Naive B cell (primary cell): ENCODE results near the gene ANKMY1. TPM values are rescaled to one million over a fixed set of nuclear protein-coding genes. Genes with fewer than 3 reads are reported as not detected.

ENCODE experiments used
- ATAC-seq, 2 donors: fragments of 150-1000 bp; cut with Tn5 transposase; 2 replicates each; pipeline ENCODE4 v1.10.0; 2021; ENCODE audit warnings: low read depth in 2 of 2, mild to moderate bottlenecking in 2 of 2, moderate library complexity in 2 of 2
- DNase-seq: peaks from one replicate; pipeline ENCODE4 v3.0.0; 2022
- H3K27ac Mint-ChIP-seq, 6 donors: one replicate each; pipeline ENCODE4 v1.8.0; 2020 to 2022; ENCODE audit warnings: mild to moderate bottlenecking in 6 of 6, mixed read lengths in 6 of 6, moderate library complexity in 5 of 6, inconsistent platforms in 2 of 6
- H3K27me3 Mint-ChIP-seq, 3 donors: one replicate each; pipeline ENCODE4 v1.8.0; 2021 to 2022; ENCODE audit warnings: mixed read lengths in 3 of 3, mild to moderate bottlenecking in 1 of 3
- H3K36me3 Mint-ChIP-seq, 2 donors: one replicate each; pipeline ENCODE4 v1.8.0; 2020 to 2022; ENCODE audit warnings: mixed read lengths in 2 of 2, inconsistent platforms in 1 of 2, mild to moderate bottlenecking in 1 of 2
- H3K4me1 Mint-ChIP-seq, 3 donors: one replicate each; pipeline ENCODE4 v1.8.0; 2020 to 2022; ENCODE audit warnings: mixed read lengths in 3 of 3, inconsistent platforms in 1 of 3, mild to moderate bottlenecking in 1 of 3, moderate library complexity in 1 of 3
- H3K4me3 Mint-ChIP-seq, 8 donors: one replicate each; pipeline ENCODE4 v1.8.0; 2020 to 2022; ENCODE audit warnings: mild to moderate bottlenecking in 8 of 8, mixed read lengths in 8 of 8, moderate library complexity in 8 of 8, inconsistent platforms in 2 of 8
- H3K9me3 Mint-ChIP-seq, 7 donors: one replicate each; pipeline ENCODE4 v1.8.0; 2020 to 2022; ENCODE audit warnings: mixed read lengths in 7 of 7, mild to moderate bottlenecking in 5 of 7, inconsistent platforms in 2 of 7, moderate library complexity in 1 of 7
- polyA plus RNA-seq, 6 donors: library from polyadenylated mRNA; unstranded; fragments of 300-500 nt; fragmentation: Illumina TruSeq; gene quantifications; one replicate each; pipeline ENCODE4 v1.2.3, GENCODE V29; 2021; ENCODE audit warnings: low read depth in 6 of 6

Gene ANKMY1
- polyA plus RNA-seq, 6 donors from 2014 or later: 5.8 to 21.1 (median 8.9) TPM

DNA sequence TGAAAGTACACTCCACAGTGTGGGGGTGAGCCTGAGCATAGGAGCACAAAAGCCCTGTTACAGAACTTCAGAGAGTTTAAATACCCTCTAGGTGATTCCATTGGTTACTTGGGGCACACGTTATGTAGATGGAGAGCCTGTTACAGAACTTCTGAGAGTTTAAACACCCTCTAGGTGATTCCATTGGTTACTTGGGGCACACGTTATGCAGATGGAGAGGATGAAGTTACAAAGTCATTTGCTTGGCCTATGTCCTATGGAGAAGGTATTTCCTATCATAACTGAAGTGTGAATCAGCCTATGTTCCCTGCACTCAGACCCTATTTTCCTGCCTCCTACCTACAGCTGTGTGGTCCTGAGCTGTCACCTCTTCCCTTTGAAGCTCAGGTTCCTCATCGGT lies 25.0 kb upstream of the ANKMY1 start:
- DNase-seq: no peak
- Mint-ChIP-seq H3K4me3 (peak overlapping the region in 2 of 8 donors; percentile 65 to 78), H3K27me3 (no peaks in the 10 kb centered on the region), H3K9me3 (peaks cover 0 to 5% (median 0%) of the 10 kb centered on the region in 7 donors), H3K36me3 (peaks cover 0 to 18% of the 10 kb centered on the region in 2 donors), H3K27ac (peak overlapping the region in 1 of 6 donors; percentile 80), H3K4me1 (peaks cover 58 to 69% (median 68%) of the 10 kb centered on the region in 3 donors)
- ATAC-seq: no peak

DNA sequence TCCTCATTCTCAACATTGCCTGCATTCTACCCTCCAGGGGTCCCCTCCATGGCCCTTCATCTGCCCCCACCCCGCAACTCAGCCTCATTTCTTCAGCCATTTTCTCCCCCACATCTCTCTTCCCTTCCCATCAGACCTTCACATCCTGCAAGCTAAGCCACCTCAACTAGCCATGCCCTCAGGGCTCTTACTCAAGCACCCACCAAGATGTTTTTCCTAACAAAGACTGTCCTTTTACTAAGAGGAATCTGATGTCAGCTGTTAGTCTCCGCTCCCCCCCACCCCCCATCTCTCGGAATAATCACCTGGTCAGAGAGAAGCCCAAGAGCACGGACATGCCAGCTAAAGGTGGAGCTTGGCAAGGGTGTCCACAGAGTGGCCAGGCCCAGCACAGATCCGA lies 24.0 kb upstream of the ANKMY1 start:
- peaks cover 0 to 5% (median 0%) of the 10 kb centered on the region in 7 donors for H3K9me3 Mint-ChIP-seq
- no peak for ATAC-seq
- DNase-seq: no peak
- peaks cover 54 to 62% (median 60%) of the 10 kb centered on the region in 3 donors for H3K4me1 Mint-ChIP-seq
- peak overlapping the region in 1 of 6 donors; percentile 44 for H3K27ac Mint-ChIP-seq
- peaks cover 0 to 18% of the 10 kb centered on the region in 2 donors for H3K36me3 Mint-ChIP-seq
- peak overlapping the region in 1 of 8 donors; percentile 18 for H3K4me3 Mint-ChIP-seq
- no peaks in the 10 kb centered on the region for H3K27me3 Mint-ChIP-seq

DNA sequence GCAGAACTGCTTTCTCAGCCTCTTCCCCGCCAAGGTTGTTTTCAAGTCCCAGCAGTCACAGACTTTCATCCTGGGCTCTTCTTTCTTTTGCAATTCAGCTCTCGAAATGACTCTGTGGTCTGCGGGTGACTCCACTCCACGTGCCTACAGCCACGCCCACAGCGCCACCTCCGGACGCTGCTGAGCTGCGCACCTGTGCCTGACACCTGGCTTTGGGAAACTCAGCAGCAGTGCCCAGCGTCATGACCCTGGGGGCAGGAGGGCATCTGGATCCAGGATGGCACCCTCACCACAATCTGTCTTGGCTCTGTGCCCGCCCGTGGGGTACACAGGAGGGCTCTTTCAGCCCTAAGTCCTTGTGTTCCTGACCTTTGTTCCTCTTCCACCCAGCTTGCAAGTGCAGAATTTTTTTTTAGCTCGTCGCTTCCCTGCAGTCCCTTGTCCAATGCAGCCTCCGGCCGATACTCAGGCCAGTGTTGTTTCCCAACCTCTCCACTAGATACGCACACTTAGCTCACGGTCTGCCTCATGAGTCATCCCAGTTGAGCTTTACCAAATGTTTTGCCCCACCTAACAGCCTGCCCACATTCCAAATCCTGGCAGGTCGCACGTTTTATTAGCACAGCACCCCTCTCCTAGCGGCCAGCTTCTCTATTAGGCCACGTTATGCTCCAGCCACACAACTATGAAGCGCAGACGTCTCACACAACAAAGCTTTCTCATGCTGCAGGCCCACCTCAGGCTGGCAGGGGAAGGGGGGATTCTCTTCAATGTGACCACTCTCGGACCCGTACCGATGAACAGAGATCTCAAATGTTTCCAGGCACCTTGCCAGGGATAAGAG lies 22.2 kb upstream of the ANKMY1 start:
- no peaks in the 10 kb centered on the region for H3K27me3 Mint-ChIP-seq
- H3K4me3 Mint-ChIP-seq: peak overlapping the region in 2 of 8 donors; percentile 31 to 44
- DNase-seq (no peak), ATAC-seq (peak in 1 of 2 donors; percentile 44)
- peak overlapping the region in 2 of 6 donors; percentile 29 to 70 for H3K27ac Mint-ChIP-seq
- H3K36me3 Mint-ChIP-seq: peaks cover 0 to 18% of the 10 kb centered on the region in 2 donors
- H3K4me1 Mint-ChIP-seq: peaks cover 47 to 50% (median 50%) of the 10 kb centered on the region in 3 donors
- H3K9me3 Mint-ChIP-seq: peaks cover 0 to 5% (median 0%) of the 10 kb centered on the region in 7 donors

DNA sequence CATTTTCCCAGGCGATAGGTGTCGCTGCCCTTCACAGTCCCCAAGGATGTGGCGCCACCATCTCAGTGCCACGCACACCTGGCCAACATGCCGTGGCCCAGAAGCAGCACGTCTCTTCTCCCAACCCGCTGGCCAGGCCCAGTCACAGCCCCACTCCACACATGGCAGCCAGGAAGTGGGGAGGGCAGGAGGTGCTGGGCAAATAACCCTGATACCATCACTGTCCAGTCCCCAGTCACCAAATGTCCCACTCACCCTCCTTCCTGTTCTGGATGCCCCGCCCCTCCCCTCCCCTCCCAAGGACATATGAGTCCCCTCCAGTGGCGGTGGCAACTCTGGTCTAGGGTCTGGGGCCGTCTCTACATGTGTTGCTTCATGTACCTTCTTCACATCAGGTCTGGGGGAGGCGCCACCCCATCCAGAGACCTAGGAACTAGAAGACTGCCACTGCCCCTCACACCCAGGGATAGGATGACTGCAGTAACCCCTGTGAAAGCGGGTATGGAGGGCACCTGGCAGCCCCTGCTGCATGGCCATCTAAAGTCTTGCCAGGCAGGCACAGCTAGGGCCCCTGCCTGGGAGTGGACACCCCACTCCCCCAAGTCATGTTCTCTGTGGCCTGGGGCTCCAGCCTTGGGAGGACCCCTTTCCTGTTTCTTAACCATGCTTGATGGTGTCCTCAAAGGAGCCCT lies 21.4 kb upstream of the ANKMY1 start:
- H3K36me3 Mint-ChIP-seq: peaks cover 0 to 18% of the 10 kb centered on the region in 2 donors
- H3K9me3 Mint-ChIP-seq: peaks cover 0 to 5% (median 0%) of the 10 kb centered on the region in 7 donors
- peaks cover 39 to 43% (median 42%) of the 10 kb centered on the region in 3 donors for H3K4me1 Mint-ChIP-seq
- H3K27me3 Mint-ChIP-seq: no peaks in the 10 kb centered on the region
- H3K27ac Mint-ChIP-seq: peak overlapping the region in 2 of 6 donors; percentile 30 to 70
- ATAC-seq (no peak), DNase-seq (no peak)
- no peak overlapping the region for H3K4me3 Mint-ChIP-seq

DNA sequence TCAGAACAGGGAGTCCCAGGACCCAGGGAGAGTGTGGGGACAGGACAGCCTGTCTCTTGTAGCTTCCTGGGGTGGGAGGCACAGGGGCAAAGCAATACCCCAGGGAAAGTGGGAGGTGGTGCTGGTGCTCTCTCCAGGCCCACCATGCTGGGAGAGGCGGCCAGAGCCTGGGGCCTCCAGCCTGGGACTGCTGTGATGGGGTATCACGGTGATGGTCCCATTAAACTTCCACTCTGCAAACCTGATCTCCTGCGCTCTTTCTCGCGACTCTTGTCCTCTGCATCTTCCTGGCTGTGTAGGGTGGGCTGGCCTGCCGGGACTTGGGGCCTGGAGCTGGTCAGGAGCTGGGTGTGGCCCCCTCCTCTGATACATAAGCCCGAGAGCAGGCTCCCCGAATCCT lies 20.7 kb upstream of the ANKMY1 start:
- DNase-seq (no peak), ATAC-seq (no peak)
- Mint-ChIP-seq H3K27ac (peak overlapping the region in 2 of 6 donors; percentile 70 to 88), H3K4me3 (no peak overlapping the region), H3K36me3 (peaks cover 0 to 18% of the 10 kb centered on the region in 2 donors), H3K27me3 (no peaks in the 10 kb centered on the region), H3K9me3 (peaks cover 0 to 5% (median 0%) of the 10 kb centered on the region in 7 donors), H3K4me1 (peaks cover 38 to 41% (median 38%) of the 10 kb centered on the region in 3 donors)

DNA sequence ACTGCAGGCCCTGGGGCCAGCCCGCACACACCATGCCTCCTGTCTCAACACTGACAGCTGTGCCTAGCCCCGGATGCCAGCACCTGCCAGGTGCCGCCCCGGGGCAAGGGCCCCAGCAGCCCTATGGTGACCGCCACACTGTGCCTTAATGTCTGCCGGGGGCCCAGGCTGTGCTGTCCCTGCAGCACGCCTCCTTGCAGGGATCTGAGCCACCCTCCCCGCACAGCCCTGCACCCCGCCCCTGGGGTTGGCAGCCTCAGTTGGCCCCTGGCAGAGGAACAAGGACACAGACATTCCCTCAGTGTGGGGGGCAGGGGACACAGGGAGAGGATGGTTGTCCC lies 20.3 kb upstream of the ANKMY1 start:
- Mint-ChIP-seq H3K36me3 (peaks cover 0 to 18% of the 10 kb centered on the region in 2 donors), H3K27ac (peak overlapping the region in 2 of 6 donors; percentile 7 to 70), H3K4me1 (peaks cover 34 to 39% (median 36%) of the 10 kb centered on the region in 3 donors), H3K4me3 (no peak overlapping the region), H3K27me3 (no peaks in the 10 kb centered on the region), H3K9me3 (peaks cover 0 to 5% (median 0%) of the 10 kb centered on the region in 7 donors)
- DNase-seq (no peak), ATAC-seq (no peak)

DNA sequence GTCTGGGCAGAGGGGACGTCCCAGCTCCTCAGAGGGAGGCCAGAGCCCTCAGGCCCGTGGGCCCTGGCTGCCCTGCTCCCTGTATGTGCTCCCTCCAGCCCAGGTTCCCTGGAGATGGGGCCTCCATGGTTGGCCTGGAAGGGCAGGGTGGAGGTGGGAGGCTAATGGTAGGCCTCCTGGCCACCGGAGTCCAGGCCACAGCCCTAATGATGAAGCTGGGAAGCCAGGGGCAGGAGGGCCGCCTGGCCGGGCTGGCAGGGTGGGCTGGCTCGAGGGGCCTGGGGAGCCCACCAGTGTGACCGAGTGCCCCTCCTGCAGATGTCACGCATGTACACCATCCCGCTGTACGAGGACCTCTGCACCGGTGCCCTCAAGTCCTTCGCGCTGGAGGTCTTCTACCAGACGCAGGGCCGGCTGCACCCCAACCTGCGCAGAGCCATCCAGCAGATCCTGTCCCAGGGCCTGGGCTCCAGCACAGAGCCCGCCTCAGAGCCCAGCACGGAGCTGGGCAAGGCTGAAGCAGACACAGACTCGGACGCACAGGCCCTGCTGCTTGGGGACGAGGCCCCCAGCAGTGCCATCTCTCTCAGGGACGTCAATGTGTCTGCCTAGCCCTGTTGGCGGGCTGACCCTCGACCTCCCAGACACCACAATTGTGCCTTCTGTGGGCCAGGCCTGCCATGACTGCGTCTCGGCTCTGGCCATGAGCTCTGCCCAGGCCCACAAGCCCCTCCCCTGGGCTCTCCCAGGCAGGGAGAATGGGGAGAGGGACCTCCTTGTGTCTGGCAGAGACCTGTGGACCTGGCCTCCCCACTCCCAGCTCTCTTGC lies 19.7 kb upstream of the ANKMY1 start:
- H3K9me3 Mint-ChIP-seq: peaks cover 0 to 5% (median 0%) of the 10 kb centered on the region in 7 donors
- no peak overlapping the region for H3K4me3 Mint-ChIP-seq
- DNase-seq: no peak
- peaks cover 30 to 33% (median 32%) of the 10 kb centered on the region in 3 donors for H3K4me1 Mint-ChIP-seq
- ATAC-seq: no peak
- peaks cover 0 to 18% of the 10 kb centered on the region in 2 donors for H3K36me3 Mint-ChIP-seq
- H3K27me3 Mint-ChIP-seq: no peaks in the 10 kb centered on the region
- peak overlapping the region in 1 of 6 donors; percentile 27 for H3K27ac Mint-ChIP-seq

GRCh38 chr2:240576436-240577205 lies 18.8 kb upstream of the ANKMY1 start:
- Mint-ChIP-seq H3K4me3 (no peak overlapping the region), H3K4me1 (peaks cover 24 to 30% (median 27%) of the 10 kb centered on the region in 3 donors), H3K27ac (no peak overlapping the region)

DNA sequence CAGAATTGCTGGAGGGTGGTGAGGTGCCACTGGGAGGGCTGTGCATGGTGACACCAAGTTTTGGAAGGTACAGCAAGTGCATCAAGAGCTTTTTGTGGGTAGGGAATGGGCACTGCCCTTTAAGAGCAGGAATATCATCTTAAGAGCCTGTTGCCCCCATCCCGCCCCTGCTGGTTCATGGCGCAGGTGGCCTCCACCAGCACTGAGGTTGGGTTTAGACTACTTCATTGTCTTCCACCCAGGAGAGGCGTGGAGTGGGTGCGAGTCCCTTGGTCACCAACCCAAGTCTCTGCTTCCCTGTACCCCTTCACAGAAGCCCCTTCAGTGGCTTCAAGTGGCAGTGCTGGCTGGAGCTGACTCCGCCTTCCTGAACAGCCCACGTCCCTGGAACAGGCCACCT lies 18.2 kb upstream of the ANKMY1 start:
- no peak overlapping the region for H3K27ac Mint-ChIP-seq
- DNase-seq: no peak
- peaks cover 0 to 11% of the 10 kb centered on the region in 2 donors for H3K36me3 Mint-ChIP-seq
- H3K4me1 Mint-ChIP-seq: peaks cover 27 to 35% (median 28%) of the 10 kb centered on the region in 3 donors
- H3K9me3 Mint-ChIP-seq: peaks cover 0 to 3% (median 0%) of the 10 kb centered on the region in 7 donors
- no peak overlapping the region for H3K4me3 Mint-ChIP-seq
- no peaks in the 10 kb centered on the region for H3K27me3 Mint-ChIP-seq
- no peak for ATAC-seq

More at GRCh38 chr2:240576436-240577205, 18.8 kb upstream of the ANKMY1 start:
- ATAC-seq (no peak), DNase-seq (no peak)
- Mint-ChIP-seq H3K27me3 (no peaks in the 10 kb centered on the region), H3K9me3 (peaks cover 0 to 4% (median 0%) of the 10 kb centered on the region in 7 donors), H3K36me3 (peaks cover 0 to 16% of the 10 kb centered on the region in 2 donors)

GRCh38 chr2:240575101-240575965 lies 17.5 kb upstream of the ANKMY1 start:
- Mint-ChIP-seq H3K36me3 (peaks cover 0 to 4% of the 10 kb centered on the region in 2 donors), H3K9me3 (no peaks in the 10 kb centered on the region), H3K4me3 (no peak overlapping the region), H3K4me1 (peaks cover 28 to 36% (median 28%) of the 10 kb centered on the region in 3 donors), H3K27me3 (no peaks in the 10 kb centered on the region), H3K27ac (peak overlapping the region in 1 of 6 donors; percentile 5)
- ATAC-seq (no peak), DNase-seq (no peak)

DNA sequence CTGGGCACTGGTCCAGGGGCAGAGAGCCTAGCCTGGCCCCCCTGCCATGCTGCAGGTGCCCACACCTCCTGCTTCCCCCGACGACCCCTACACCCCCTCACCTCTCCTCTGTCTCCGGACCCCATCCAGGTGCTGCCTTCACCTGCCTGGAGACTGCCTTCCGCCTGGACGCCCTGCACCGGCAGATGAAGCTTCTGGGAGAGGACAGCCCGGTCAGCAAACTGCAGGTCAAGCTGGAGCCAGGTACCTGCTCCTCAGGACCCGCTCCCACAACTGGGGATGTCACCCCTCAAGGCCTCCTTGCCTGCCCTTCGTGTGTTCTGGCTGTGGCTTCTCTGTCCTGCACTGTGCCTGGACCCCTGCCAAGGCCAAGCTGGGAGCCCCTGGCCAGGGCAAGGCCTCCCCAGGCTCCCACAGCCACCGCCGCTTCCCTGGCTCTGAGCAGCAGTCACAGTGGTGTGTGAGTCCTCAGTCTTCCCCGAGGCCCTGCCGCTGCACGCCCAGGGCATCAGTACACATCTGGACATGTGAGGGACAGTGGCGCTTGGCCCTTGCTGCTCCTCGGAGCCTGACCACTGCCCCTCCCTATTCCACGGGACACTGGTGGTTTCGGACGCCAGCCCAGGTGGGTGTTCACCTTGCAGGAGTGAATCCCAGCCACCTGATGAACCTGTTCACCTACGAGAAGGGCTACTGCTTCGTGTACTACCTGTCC lies 16.8 kb upstream of the ANKMY1 start:
- H3K27me3 Mint-ChIP-seq: no peaks in the 10 kb centered on the region
- no peaks in the 10 kb centered on the region for H3K36me3 Mint-ChIP-seq
- no peaks in the 10 kb centered on the region for H3K9me3 Mint-ChIP-seq
- peaks cover 25 to 36% (median 28%) of the 10 kb centered on the region in 3 donors for H3K4me1 Mint-ChIP-seq
- DNase-seq (no peak), ATAC-seq (no peak)
- H3K4me3 Mint-ChIP-seq: no peak overlapping the region
- H3K27ac Mint-ChIP-seq: no peak overlapping the region
